K562 (cell line): ENCODE data around the gene RNF187. TPM values are rescaled to one million over a fixed set of nuclear protein-coding genes. Genes with fewer than 3 reads are reported as not detected.

Source experiments
- CBX5 ChIP-seq: IDR thresholded peaks from 2 replicates; pipeline ENCODE4 v1.6.1; 2014; ENCODE audit warnings: low read depth, borderline replicate concordance
- CHD2 ChIP-seq: IDR thresholded peaks from 2 replicates; pipeline ENCODE4 v1.6.1; 2011; ENCODE audit warnings: low read depth, low read length
- CREM ChIP-seq: IDR thresholded peaks from 2 replicates; pipeline ENCODE4 v1.6.1; 2014; ENCODE audit warnings: antibody characterized with exemption, low read depth
- HBP1 ChIP-seq: fragments of 450-650 bp; formaldehyde crosslinking; IDR thresholded peaks from 2 replicates; pipeline ENCODE4 v1.4.0; 2022; ENCODE audit warnings: missing genetic modification characterization
- HNRNPH1 ChIP-seq: fragments of 200-400 bp; formaldehyde crosslinking; optimal IDR thresholded peaks from 2 replicates; pipeline ENCODE3; 2017; ENCODE audit warnings: low read depth, mild to moderate bottlenecking, low read length, moderate library complexity
- NR2C2 ChIP-seq, 2 experiments: fragments of 200-800 bp in 1 of 2; sonication (Bioruptor generic) in 1 of 2; sonication (generic) in 1 of 2; formaldehyde crosslinking in 1 of 2; IDR thresholded peaks; 2 replicates each; pipeline versions ENCODE4 v1.6.1 to v1.8.0; 2016 to 2022; ENCODE audit warnings: mild to moderate bottlenecking in 1 of 2, missing compliant biosample characterization in 1 of 2, missing genetic modification characterization in 1 of 2, missing genetic modification reagents in 1 of 2
- PBX2 ChIP-seq, 2 experiments: IDR thresholded peaks in 1 of 2; conservative IDR thresholded peaks in 1 of 2; 2 replicates each; pipeline ENCODE4 v1.6.1; 2016; ENCODE audit warnings: low read depth in 2 of 2, mild to moderate bottlenecking in 1 of 2, missing compliant biosample characterization in 1 of 2, missing genetic modification characterization in 1 of 2, moderate library complexity in 1 of 2
- RNF219 ChIP-seq: fragments of 250-450 bp; sonication (Bioruptor Pico); IDR thresholded peaks from 2 replicates; pipeline ENCODE4 v1.5.0; 2022; ENCODE audit warnings: mild to moderate bottlenecking
- SAP30 ChIP-seq: fragments of 200-600 bp; sonication (generic); IDR thresholded peaks from 2 replicates; pipeline ENCODE4 v1.6.1; 2012; ENCODE audit warnings: borderline replicate concordance, low read depth, mild to moderate bottlenecking, moderate library complexity, low read length, control low read depth, inconsistent platforms; ENCODE audit not compliant: insufficient read depth, poor library complexity, severe bottlenecking
- SMC3 ChIP-seq: conservative IDR thresholded peaks from 2 replicates; pipeline ENCODE4 v1.6.1; 2011; ENCODE audit warnings: low read depth, low read length, improper control_type of control experiment; ENCODE audit not compliant: insufficient read depth
- TGIF2 ChIP-seq: sonication (generic); formaldehyde crosslinking; IDR thresholded peaks from 2 replicates; pipeline ENCODE4 v1.8.1; 2022; ENCODE audit warnings: mild to moderate bottlenecking, missing genetic modification reagents, moderate library complexity
- ZBTB1 ChIP-seq: sonication (generic); formaldehyde crosslinking; IDR thresholded peaks from 2 replicates; pipeline ENCODE4 v1.8.1; 2023; ENCODE audit warnings: missing genetic modification reagents, low read depth, mild to moderate bottlenecking, borderline replicate concordance
- ZNF224 ChIP-seq: sonication (generic); formaldehyde crosslinking; IDR thresholded peaks from 2 replicates; pipeline ENCODE4 v1.8.0; 2022; ENCODE audit warnings: mild to moderate bottlenecking, missing genetic modification reagents
- polyA plus RNA-seq, 8 experiments: library from polyadenylated mRNA; depleted of rRNA in 4 of 8; stranded (reverse) in 5 of 8; unstranded in 3 of 8; fragments of >200 nt; fragmentation: Nextera tagmentation in 2 of 8; fragmentation: Illumina TruSeq in 1 of 8; extraction: Ambion mirVana in 2 of 8; extraction: Trizol in 1 of 8; gene quantifications; 2 replicates each; pipeline versions ENCODE4 v1.2.1 to v1.2.3, GENCODE V29; 2011 to 2014; ENCODE audit warnings: inconsistent platforms in 1 of 8, missing spikeins in 1 of 8
- total RNA-seq, 7 experiments: library from RNA; depleted of rRNA in 6 of 7; stranded (reverse); fragments of >200 nt in 6 of 7; fragmentation: Illumina TruSeq in 2 of 7; extraction: Trizol in 2 of 7; gene quantifications; 2 replicates each; pipeline versions ENCODE4 v1.2.1 to v1.2.3, GENCODE V29; 2011 to 2021; ENCODE audit warnings: low replicate concordance in 1 of 7
- TF ChIP-seq, protein P1 (sequence below): fragments of 450-650 bp; IDR thresholded peaks from 2 replicates; pipeline ENCODE4 v1.6.1; 2016; ENCODE audit warnings: borderline replicate concordance
- TF ChIP-seq, protein P2 (sequence below): fragments of 450-650 bp; IDR thresholded peaks from 2 replicates; pipeline ENCODE4 v1.6.1; 2016; ENCODE audit warnings: antibody characterized with exemption

RNF187 gene
- total and polyA plus RNA-seq, 9 of the 15 experiments (the other 6 are each of a cell fraction or from before 2014, with no cell fraction given): 2.3 to 119 (median 41.9) TPM

DNA sequence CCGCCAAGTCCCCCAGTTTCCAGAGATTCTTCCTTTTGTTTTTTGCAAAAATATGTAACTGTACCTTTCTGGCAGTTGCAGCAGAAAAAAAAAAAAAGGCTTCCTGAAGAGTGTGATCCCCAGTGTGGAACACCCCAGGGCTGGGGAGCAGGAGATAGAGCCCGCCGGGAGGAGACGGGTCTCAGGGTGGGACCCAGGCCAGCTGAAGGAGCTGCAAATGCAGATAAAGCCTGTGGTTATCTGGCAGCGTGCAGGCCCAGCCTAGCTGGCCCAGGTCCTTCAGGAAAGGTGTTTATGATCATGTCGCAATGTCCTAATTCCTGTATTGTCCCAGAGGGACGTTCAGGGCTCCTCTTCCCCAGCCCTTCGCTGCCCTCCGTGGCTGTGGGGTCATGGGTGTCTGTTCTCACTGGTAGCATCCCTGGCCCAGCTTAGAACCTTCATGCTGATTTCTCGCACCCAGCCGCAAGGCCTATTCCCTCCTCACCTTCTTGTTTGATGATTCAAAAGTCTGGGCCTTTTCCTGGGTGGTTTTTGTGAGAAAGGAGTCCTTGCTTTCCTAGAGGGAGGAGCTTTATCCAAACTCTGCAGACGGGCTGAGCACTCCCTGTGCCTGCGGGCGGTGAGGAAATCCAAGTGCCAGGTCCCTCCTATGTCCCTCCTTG, 26.2 kb downstream of the RNF187 start (continued):
- TF ChIP-seq, protein P1, sequence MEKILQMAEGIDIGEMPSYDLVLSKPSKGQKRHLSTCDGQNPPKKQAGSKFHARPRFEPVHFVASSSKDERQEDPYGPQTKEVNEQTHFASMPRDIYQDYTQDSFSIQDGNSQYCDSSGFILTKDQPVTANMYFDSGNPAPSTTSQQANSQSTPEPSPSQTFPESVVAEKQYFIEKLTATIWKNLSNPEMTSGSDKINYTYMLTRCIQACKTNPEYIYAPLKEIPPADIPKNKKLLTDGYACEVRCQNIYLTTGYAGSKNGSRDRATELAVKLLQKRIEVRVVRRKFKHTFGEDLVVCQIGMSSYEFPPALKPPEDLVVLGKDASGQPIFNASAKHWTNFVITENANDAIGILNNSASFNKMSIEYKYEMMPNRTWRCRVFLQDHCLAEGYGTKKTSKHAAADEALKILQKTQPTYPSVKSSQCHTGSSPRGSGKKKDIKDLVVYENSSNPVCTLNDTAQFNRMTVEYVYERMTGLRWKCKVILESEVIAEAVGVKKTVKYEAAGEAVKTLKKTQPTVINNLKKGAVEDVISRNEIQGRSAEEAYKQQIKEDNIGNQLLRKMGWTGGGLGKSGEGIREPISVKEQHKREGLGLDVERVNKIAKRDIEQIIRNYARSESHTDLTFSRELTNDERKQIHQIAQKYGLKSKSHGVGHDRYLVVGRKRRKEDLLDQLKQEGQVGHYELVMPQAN: no peak
- TF ChIP-seq RNF219 (CRISPR knock-in tag) (no peak), ZNF224 (CRISPR knock-in tag) (no peak), CREM (peak; percentile 84), SAP30 (no peak), CBX5 (peak; percentile 41; the same call in 1 of the 2 replicates), SMC3 (peak; percentile 8; the same call in 1 of the 2 replicates), HNRNPH1 (no peak), TGIF2 (no peak), CHD2 (peak; percentile 41; the same call in 1 of the 2 replicates), HBP1 (CRISPR knock-in tag) (no peak), ZBTB1 (no peak), PBX2 (CRISPR knock-in tag; IDR thresholded peaks at IDR 0.05; ENCODE audit: low read depth) (no peak), PBX2 (tag; conservative IDR thresholded peaks at IDR 0.05; ENCODE audit: low read depth) (no peak), NR2C2 (CRISPR knock-in tag; IDR thresholded peaks at IDR 0.05) (no peak), NR2C2 (tag; IDR thresholded peaks at IDR 0.05) (peak; percentile 78)
- TF ChIP-seq, protein P2, sequence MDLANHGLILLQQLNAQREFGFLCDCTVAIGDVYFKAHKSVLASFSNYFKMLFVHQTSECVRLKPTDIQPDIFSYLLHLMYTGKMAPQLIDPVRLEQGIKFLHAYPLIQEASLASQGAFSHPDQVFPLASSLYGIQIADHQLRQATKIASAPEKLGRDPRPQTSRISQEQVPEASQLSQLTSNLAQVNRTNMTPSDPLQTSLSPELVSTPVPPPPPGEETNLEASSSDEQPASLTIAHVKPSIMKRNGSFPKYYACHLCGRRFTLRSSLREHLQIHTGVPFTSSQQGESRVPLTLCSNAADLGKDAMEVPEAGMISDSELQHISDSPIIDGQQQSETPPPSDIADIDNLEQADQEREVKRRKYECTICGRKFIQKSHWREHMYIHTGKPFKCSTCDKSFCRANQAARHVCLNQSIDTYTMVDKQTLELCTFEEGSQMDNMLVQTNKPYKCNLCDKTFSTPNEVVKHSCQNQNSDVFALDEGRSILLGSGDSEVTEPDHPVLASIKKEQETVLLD: peak; percentile 88
